ENCODE measurements around the gene JTB.
A peak's percentile ranks its signal among the peaks of the same experiment; 100 is the strongest.
"Not testable (repeated sequence)": the region's sequence is repeated elsewhere in the genome, so short reads cannot be mapped to it uniquely, and the experiment has no call there.

JTB gene

GRCh38 chr1:153977250-153978240 lies at the start of gene JTB:
Gene JTB (minus strand): TSS chr1:153977674. CDS start chr1:153977252, 422 bp downstream.
- no peaks in the 10 kb centered on the region for H3K9me3 ChIP-seq
- H3K36me3 ChIP-seq (replicated peaks) = peaks cover 43% of the 10 kb centered on the region
- H3K4me3 ChIP-seq = peak within 1 kb of the TSS; percentile 77
- H3K27me3 ChIP-seq (ENCODE audit: low read depth) = no peaks in the 10 kb centered on the region
- in situ Hi-C loops (cut with MboI; ENCODE audit: low sequenced_read_pairs) = loop anchor here (25.0 kb wide), 1 partner anchor 190 kb away; the partner anchor contains the start of gene SLC27A3
- peak; percentile 77 to 90 for DNase-seq (ENCODE audit: low spot score in 2 of 2)
- peaks cover 10% of the 10 kb centered on the region for H3K4me1 ChIP-seq

GRCh38 chr1:154019940-154020339 lies 42.5 kb upstream of the JTB start:
- Histone ChIP-seq H3K36me3 (replicated peaks) (no peaks in the 10 kb centered on the region), H3K27me3 (ENCODE audit: low read depth) (no peaks in the 10 kb centered on the region), H3K4me3 (no peak overlapping the region), H3K4me1 (no peaks in the 10 kb centered on the region), H3K9me3 (no peaks in the 10 kb centered on the region)
- in situ Hi-C loops (cut with MboI; ENCODE audit: low sequenced_read_pairs) = no loop called here
- no peak for DNase-seq (ENCODE audit: low spot score in 2 of 2)

- Histone ChIP-seq H3K4me3 (no peak overlapping the region), H3K36me3 (replicated peaks) (no peaks in the 10 kb centered on the region), H3K27me3 (ENCODE audit: low read depth) (no peaks in the 10 kb centered on the region), H3K4me1 (no peaks in the 10 kb centered on the region), H3K9me3 (no peaks in the 10 kb centered on the region)
- in situ Hi-C loops (cut with MboI; ENCODE audit: low sequenced_read_pairs) = no loop called here
- DNase-seq (ENCODE audit: low spot score in 2 of 2) = no peak
Observed at GRCh38 chr1:154019269-154019668, 41.8 kb upstream of the JTB start.

- Histone ChIP-seq H3K36me3 (replicated peaks) (no peaks in the 10 kb centered on the region), H3K4me1 (no peaks in the 10 kb centered on the region), H3K4me3 (no peak overlapping the region), H3K9me3 (no peaks in the 10 kb centered on the region), H3K27me3 (ENCODE audit: low read depth) (no peaks in the 10 kb centered on the region)
- in situ Hi-C loops (cut with MboI; ENCODE audit: low sequenced_read_pairs) = no loop called here
- DNase-seq (ENCODE audit: low spot score in 2 of 2) = no peak
Observed at GRCh38 chr1:154014154-154014907, 36.9 kb upstream of the JTB start.

- H3K27me3 ChIP-seq (ENCODE audit: low read depth); H3K4me3 ChIP-seq; H3K36me3 ChIP-seq (replicated peaks); H3K4me1 ChIP-seq; in situ Hi-C loops (cut with MboI; ENCODE audit: low sequenced_read_pairs); DNase-seq (ENCODE audit: low spot score in 2 of 2); H3K9me3 ChIP-seq: not testable (repeated sequence)
Observed at GRCh38 chr1:154012543-154012942, 35.1 kb upstream of the JTB start.

GRCh38 chr1:154012129-154012528 lies 34.7 kb upstream of the JTB start:
- H3K4me3 ChIP-seq = no peak overlapping the region
- no peaks in the 10 kb centered on the region for H3K4me1 ChIP-seq
- no peaks in the 10 kb centered on the region for H3K36me3 ChIP-seq (replicated peaks)
- H3K27me3 ChIP-seq (ENCODE audit: low read depth) = no peaks in the 10 kb centered on the region
- no peaks in the 10 kb centered on the region for H3K9me3 ChIP-seq
- no peak for DNase-seq (ENCODE audit: low spot score in 2 of 2)
- in situ Hi-C loops (cut with MboI; ENCODE audit: low sequenced_read_pairs) = no loop called here

- in situ Hi-C loops (cut with MboI; ENCODE audit: low sequenced_read_pairs) = no loop called here
- DNase-seq (ENCODE audit: low spot score in 2 of 2) = no peak
- no peaks in the 10 kb centered on the region for H3K27me3 ChIP-seq (ENCODE audit: low read depth)
Observed at GRCh38 chr1:154006136-154006535, 28.7 kb upstream of the JTB start.

GRCh38 chr1:154000420-154000819 lies 22.9 kb upstream of the JTB start:
- Histone ChIP-seq H3K9me3 (no peaks in the 10 kb centered on the region), H3K36me3 (replicated peaks) (peaks cover 1% of the 10 kb centered on the region), H3K27me3 (ENCODE audit: low read depth) (no peaks in the 10 kb centered on the region), H3K4me3 (no peak overlapping the region), H3K4me1 (no peaks in the 10 kb centered on the region)
- in situ Hi-C loops (cut with MboI; ENCODE audit: low sequenced_read_pairs) = no loop called here
- no peak for DNase-seq (ENCODE audit: low spot score in 2 of 2)

More at GRCh38 chr1:154006136-154006535, 28.7 kb upstream of the JTB start:
- Histone ChIP-seq H3K9me3 (no peaks in the 10 kb centered on the region), H3K4me3 (no peak overlapping the region), H3K4me1 (no peaks in the 10 kb centered on the region), H3K36me3 (replicated peaks) (no peaks in the 10 kb centered on the region)

GRCh38 chr1:153996882-153997281 lies 19.4 kb upstream of the JTB start:
- not testable (repeated sequence) for H3K4me3 ChIP-seq; H3K9me3 ChIP-seq; DNase-seq (ENCODE audit: low spot score in 2 of 2); H3K27me3 ChIP-seq (ENCODE audit: low read depth); H3K4me1 ChIP-seq
- peaks cover 37% of the 10 kb centered on the region for H3K36me3 ChIP-seq (replicated peaks)
- in situ Hi-C loops (cut with MboI; ENCODE audit: low sequenced_read_pairs) = loop anchor here (25.0 kb wide), 1 partner anchor 210 kb away; the partner anchor contains the start of gene SLC27A3

- DNase-seq (ENCODE audit: low spot score in 2 of 2) = no peak
- in situ Hi-C loops (cut with MboI; ENCODE audit: low sequenced_read_pairs) = loop anchor here (25.0 kb wide), 1 partner anchor 208 kb away; the partner anchor contains the start of gene SLC27A3
- Histone ChIP-seq H3K4me1 (peaks cover 11% of the 10 kb centered on the region), H3K4me3 (no peak overlapping the region), H3K27me3 (ENCODE audit: low read depth) (no peaks in the 10 kb centered on the region), H3K36me3 (replicated peaks) (peaks cover 49% of the 10 kb centered on the region), H3K9me3 (no peaks in the 10 kb centered on the region)
Observed at GRCh38 chr1:153995640-153996039, 18.2 kb upstream of the JTB start.

GRCh38 chr1:153995202-153995601 lies 17.7 kb upstream of the JTB start:
- Histone ChIP-seq H3K36me3 (replicated peaks) (peaks cover 49% of the 10 kb centered on the region), H3K27me3 (ENCODE audit: low read depth) (no peaks in the 10 kb centered on the region), H3K4me1 (peaks cover 13% of the 10 kb centered on the region), H3K9me3 (no peaks in the 10 kb centered on the region), H3K4me3 (no peak overlapping the region)
- in situ Hi-C loops (cut with MboI; ENCODE audit: low sequenced_read_pairs) = loop anchor here (25.0 kb wide), 1 partner anchor 208 kb away; the partner anchor contains the start of gene SLC27A3
- DNase-seq (ENCODE audit: low spot score in 2 of 2) = no peak

- Histone ChIP-seq H3K36me3 (replicated peaks) (peaks cover 49% of the 10 kb centered on the region), H3K9me3 (no peaks in the 10 kb centered on the region), H3K27me3 (ENCODE audit: low read depth) (no peaks in the 10 kb centered on the region), H3K4me1 (peaks cover 19% of the 10 kb centered on the region), H3K4me3 (peak overlapping the region; percentile 95)
- DNase-seq (ENCODE audit: low spot score in 2 of 2) = no peak
- in situ Hi-C loops (cut with MboI; ENCODE audit: low sequenced_read_pairs) = loop anchor here (25.0 kb wide), 1 partner anchor 205 kb away; the partner anchor contains the start of gene SLC27A3
Observed at GRCh38 chr1:153991806-153992205, 14.3 kb upstream of the JTB start.

GRCh38 chr1:153991151-153991630 lies 13.7 kb upstream of the JTB start:
- H3K4me3 ChIP-seq = peak overlapping the region; percentile 95
- peaks cover 49% of the 10 kb centered on the region for H3K36me3 ChIP-seq (replicated peaks)
- H3K27me3 ChIP-seq (ENCODE audit: low read depth) = no peaks in the 10 kb centered on the region
- peaks cover 23% of the 10 kb centered on the region for H3K4me1 ChIP-seq
- no peaks in the 10 kb centered on the region for H3K9me3 ChIP-seq
- in situ Hi-C loops (cut with MboI; ENCODE audit: low sequenced_read_pairs) = loop anchor here (25.0 kb wide), 1 partner anchor 204 kb away; the partner anchor contains the start of gene SLC27A3
- no peak for DNase-seq (ENCODE audit: low spot score in 2 of 2)

Measured in HAP-1 (cell line).